DND-41 (cell line): ENCODE data around the gene AMH.

ENCODE experiments used
- ATAC-seq: fragments of 200-7000 bp; cut with Tn5 transposase; 3 replicates; pipeline ENCODE4 v1.9.1; 2021; ENCODE audit warnings: low read depth; ENCODE audit not compliant: insufficient read depth
- DNase-seq: peaks from one replicate; pipeline ENCODE4 v3.0.0-alpha.2; 2020
- H2AFZ ChIP-seq: 2 replicates; pipeline ENCODE4 v1.6.0; 2012; ENCODE audit warnings: low read depth, low read length
- H3K27ac ChIP-seq: 2 replicates; pipeline ENCODE4 v1.5.1; 2012; ENCODE audit warnings: low read length, inconsistent platforms
- H3K27me3 ChIP-seq: fragments of 200-600 bp; sonication (generic); 2 replicates; pipeline ENCODE4 v1.6.0; 2012; ENCODE audit warnings: low read length, mild to moderate bottlenecking, inconsistent platforms; ENCODE audit not compliant: insufficient read depth, poor library complexity
- H3K36me3 ChIP-seq: 2 replicates; pipeline ENCODE4 v1.5.1; 2012; ENCODE audit warnings: low read length, inconsistent platforms; ENCODE audit not compliant: insufficient read depth
- H3K4me1 ChIP-seq: 2 replicates; pipeline ENCODE4 v1.5.1; 2012; ENCODE audit warnings: mild to moderate bottlenecking, low read length; ENCODE audit not compliant: insufficient read depth
- H3K4me2 ChIP-seq: 2 replicates; pipeline ENCODE4 v1.6.0; 2012; ENCODE audit warnings: mild to moderate bottlenecking, moderate library complexity, low read length, inconsistent platforms; ENCODE audit not compliant: insufficient read depth
- H3K4me3 ChIP-seq, 2 experiments: fragments of 200-600 bp in 1 of 2; shearing (Covaris generic) in 1 of 2; 2 replicates each; pipeline ENCODE4 v1.5.1; 2012 to 2016; ENCODE audit warnings: inconsistent platforms in 2 of 2, low read length in 2 of 2, mild to moderate bottlenecking in 2 of 2, low read depth in 1 of 2, moderate library complexity in 1 of 2
- H3K79me2 ChIP-seq: 2 replicates; pipeline ENCODE4 v1.6.0; 2012; ENCODE audit warnings: low read length, inconsistent platforms; ENCODE audit not compliant: insufficient read depth
- H3K9ac ChIP-seq: 2 replicates; pipeline ENCODE4 v1.6.0; 2012; ENCODE audit warnings: low read depth, mild to moderate bottlenecking, inconsistent platforms, low read length, moderate library complexity
- H3K9me3 ChIP-seq: 2 replicates; pipeline ENCODE4 v1.5.1; 2012; ENCODE audit warnings: low read length, moderate library complexity, mild to moderate bottlenecking, inconsistent platforms; ENCODE audit not compliant: insufficient read depth, severe bottlenecking
- H4K20me1 ChIP-seq: 2 replicates; pipeline ENCODE4 v1.6.0; 2012; ENCODE audit warnings: low read length; ENCODE audit not compliant: insufficient read depth
- CTCF ChIP-seq: IDR thresholded peaks from 2 replicates; pipeline ENCODE4 v1.5.1; 2012; ENCODE audit warnings: borderline replicate concordance, low read length, moderate library complexity, mild to moderate bottlenecking; ENCODE audit not compliant: poor library complexity, severe bottlenecking; ENCODE audit errors: extremely low read depth
- EZH2 ChIP-seq: IDR thresholded peaks from 3 replicates; pipeline ENCODE4 v1.6.1; 2012; ENCODE audit warnings: borderline replicate concordance, low read depth, mild to moderate bottlenecking, moderate library complexity, low read length, inconsistent platforms; ENCODE audit not compliant: severe bottlenecking

The AMH gene

DNA sequence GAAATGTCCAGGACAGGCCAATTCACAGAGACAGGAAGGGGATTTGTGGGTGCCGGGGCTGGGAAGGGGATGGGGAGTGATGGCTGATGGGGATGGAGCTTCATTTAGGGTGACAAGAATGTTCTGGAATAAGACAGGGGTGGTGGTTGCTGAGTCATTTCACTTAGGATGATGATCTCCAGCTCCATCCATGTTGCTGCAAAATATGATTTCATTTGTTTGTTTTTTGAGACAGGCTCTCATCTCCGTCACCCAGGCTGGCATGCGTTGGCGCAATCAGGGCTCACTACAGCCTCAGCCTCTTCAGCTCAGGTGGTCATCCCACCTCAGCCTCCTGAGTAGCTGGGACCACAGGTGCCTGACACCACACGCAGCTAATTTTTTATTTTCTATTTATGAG is 10.2 kb downstream of the AMH start:
- Histone ChIP-seq H4K20me1 (no peaks in the 10 kb centered on the region), H3K36me3 (no peaks in the 10 kb centered on the region), H3K4me1 (peaks cover 22% of the 10 kb centered on the region), H3K27ac (no peak overlapping the region), H3K27me3 (no peaks in the 10 kb centered on the region), H3K9ac (no peak overlapping the region), H3K9me3 (no peaks in the 10 kb centered on the region), H3K4me2 (no peak overlapping the region), H2AFZ (no peak overlapping the region), H3K4me3 (no peak overlapping the region), H3K79me2 (no peaks in the 10 kb centered on the region)
- no peak for TF ChIP-seq EZH2
- no peak for TF ChIP-seq CTCF
- DNase-seq: no peak
- no peak for ATAC-seq

GRCh38 chr19:2260341-2260805 is 11.2 kb downstream of the AMH start:
- H3K9ac ChIP-seq: no peak overlapping the region
- H3K9me3 ChIP-seq: no peaks in the 10 kb centered on the region
- H3K27me3 ChIP-seq: no peaks in the 10 kb centered on the region
- no peak overlapping the region for H2AFZ ChIP-seq
- no peaks in the 10 kb centered on the region for H3K79me2 ChIP-seq
- no peak for DNase-seq
- peaks cover 22% of the 10 kb centered on the region for H3K4me1 ChIP-seq
- H3K4me2 ChIP-seq: no peak overlapping the region
- no peaks in the 10 kb centered on the region for H4K20me1 ChIP-seq
- no peak for ATAC-seq
- H3K36me3 ChIP-seq: no peaks in the 10 kb centered on the region
- no peak for TF ChIP-seq EZH2
- no peak overlapping the region for H3K4me3 ChIP-seq
- no peak overlapping the region for H3K27ac ChIP-seq

GRCh38 chr19:2261438-2262172 is 12.5 kb downstream of the AMH start:
- DNase-seq (peak; percentile 62), ATAC-seq (0 out of 3 replicates have a peak, but pooled peaks have one; percentile 36)
- H3K4me1 ChIP-seq: peaks cover 22% of the 10 kb centered on the region
- H4K20me1 ChIP-seq: no peaks in the 10 kb centered on the region
- H3K4me3 ChIP-seq: no peak overlapping the region
- peak; percentile 67 for TF ChIP-seq CTCF
- TF ChIP-seq EZH2: no peak
- no peaks in the 10 kb centered on the region for H3K9me3 ChIP-seq
- 0 out of 2 replicates have a peak overlapping the region, but pooled peaks have one; percentile 16 for H3K27ac ChIP-seq
- no peaks in the 10 kb centered on the region for H3K36me3 ChIP-seq
- H3K4me2 ChIP-seq: no peak overlapping the region
- no peaks in the 10 kb centered on the region for H3K79me2 ChIP-seq
- no peak overlapping the region for H2AFZ ChIP-seq
- H3K9ac ChIP-seq: no peak overlapping the region
- H3K27me3 ChIP-seq: no peaks in the 10 kb centered on the region

GRCh38 chr19:2266183-2266993 is 17.3 kb downstream of the AMH start:
- H3K9me3 ChIP-seq: no peaks in the 10 kb centered on the region
- H4K20me1 ChIP-seq: peaks cover 20% of the 10 kb centered on the region
- DNase-seq (peak; percentile 53), ATAC-seq (no peak)
- no peak overlapping the region for H2AFZ ChIP-seq
- H3K27ac ChIP-seq: no peak overlapping the region
- no peak overlapping the region for H3K9ac ChIP-seq
- peaks cover 31% of the 10 kb centered on the region for H3K79me2 ChIP-seq
- peaks cover 19% of the 10 kb centered on the region for H3K36me3 ChIP-seq
- TF ChIP-seq CTCF (no peak), EZH2 (no peak)
- no peaks in the 10 kb centered on the region for H3K27me3 ChIP-seq
- H3K4me3 ChIP-seq: no peak overlapping the region
- no peak overlapping the region for H3K4me2 ChIP-seq
- H3K4me1 ChIP-seq: peaks cover 14% of the 10 kb centered on the region
